HuH-7 (cell line): Measurements from ENCODE around the gene GRK7.

ENCODE experiments used
- DNase-seq: peaks from one replicate; pipeline ENCODE4 v3.0.0; 2011; ENCODE audit warnings: low spot score

The GRK7 gene

GRCh38 chr3:141763088-141763750 lies at the start of gene GRK7:
Gene GRK7 (plus strand): TSS chr3:141763408. CDS start chr3:141778285, 14,877 bp downstream.
- no peak for DNase-seq

GRCh38 chr3:141714671-141715070 lies 48.5 kb upstream of the GRK7 start:
- DNase-seq = no peak

GRCh38 chr3:141722081-141722480 lies 41.1 kb upstream of the GRK7 start:
- no peak for DNase-seq

- DNase-seq = no peak
These were observed 40.6 kb upstream of the GRK7 start for GRCh38 chr3:141722648-141723047.

GRCh38 chr3:141723255-141723654 lies 40.0 kb upstream of the GRK7 start:
- no peak for DNase-seq

GRCh38 chr3:141724186-141724585 lies 39.0 kb upstream of the GRK7 start:
- DNase-seq = no peak

- DNase-seq = no peak
These were observed 38.2 kb upstream of the GRK7 start for GRCh38 chr3:141725036-141725435.

GRCh38 chr3:141726483-141726882 lies 36.7 kb upstream of the GRK7 start:
- DNase-seq = no peak

GRCh38 chr3:141728355-141728892 lies 34.8 kb upstream of the GRK7 start:
- DNase-seq = peak; percentile 34

- DNase-seq = no peak
These were observed 34.0 kb upstream of the GRK7 start for GRCh38 chr3:141729240-141729639.

- no peak for DNase-seq
These were observed 28.0 kb upstream of the GRK7 start for GRCh38 chr3:141735176-141735575.

- no peak for DNase-seq
These were observed 27.3 kb upstream of the GRK7 start for GRCh38 chr3:141735770-141736465.

GRCh38 chr3:141737093-141737492 lies 26.1 kb upstream of the GRK7 start:
- no peak for DNase-seq

- no peak for DNase-seq
These were observed 25.6 kb upstream of the GRK7 start for GRCh38 chr3:141737678-141738021.

GRCh38 chr3:141738022-141738890 lies 25.0 kb upstream of the GRK7 start, which contains the start of gene RNF7:
Gene RNF7 (plus strand): TSS chr3:141738298. CDS start chr3:141738342, 44 bp downstream.
- peak; percentile 75 for DNase-seq

- DNase-seq = peak; percentile 12
These were observed 24.3 kb upstream of the GRK7 start for GRCh38 chr3:141738891-141739363.

GRCh38 chr3:141739731-141740130 lies 23.5 kb upstream of the GRK7 start:
- no peak for DNase-seq

GRCh38 chr3:141740349-141740748 lies 22.9 kb upstream of the GRK7 start:
- no peak for DNase-seq

GRCh38 chr3:141743305-141743704 lies 19.9 kb upstream of the GRK7 start:
- DNase-seq = no peak

GRCh38 chr3:141746962-141747361 lies 16.2 kb upstream of the GRK7 start:
- DNase-seq = no peak

- no peak for DNase-seq
These were observed 9.8 kb upstream of the GRK7 start for GRCh38 chr3:141753399-141753798.

- DNase-seq = no peak
These were observed 9.2 kb upstream of the GRK7 start for GRCh38 chr3:141754032-141754431.
